NCI-H128 (cell line): ENCODE results near the gene MATN1.

ENCODE experiments used
- DNase-seq: peaks from one replicate; lab custom pipeline; 2025; ENCODE audit not compliant: unreplicated experiment; lab: John Stamatoyannopoulos, UW

MATN1 gene

DNA sequence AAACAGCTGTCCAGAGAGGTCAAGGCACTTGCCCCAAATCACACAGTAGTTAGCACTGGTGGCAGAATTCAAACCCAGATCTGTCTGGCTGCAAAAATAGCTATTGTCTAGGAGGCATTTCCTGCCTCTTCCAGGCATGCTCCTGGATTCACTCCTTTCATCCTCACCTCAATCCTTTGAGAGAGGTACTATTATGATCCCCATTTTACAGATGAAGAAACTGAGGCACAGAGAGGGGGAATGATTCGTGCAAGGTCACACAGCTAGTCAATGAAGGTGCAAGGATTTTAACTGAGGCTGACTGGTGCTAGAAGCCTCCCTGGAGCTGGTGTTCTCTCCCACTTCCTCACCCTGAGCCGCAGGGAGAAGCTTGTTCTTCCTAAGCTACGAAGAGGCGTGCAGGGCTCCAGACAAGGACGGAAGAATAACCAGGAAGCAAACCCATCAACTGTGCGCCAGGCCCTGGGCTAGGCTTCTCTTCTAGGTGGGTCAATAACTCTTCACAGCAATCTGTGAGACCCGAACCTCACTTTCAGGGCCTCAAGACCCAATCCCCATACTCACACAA, 34.8 kb upstream of the MATN1 start:
- DNase-seq = no peak

DNA sequence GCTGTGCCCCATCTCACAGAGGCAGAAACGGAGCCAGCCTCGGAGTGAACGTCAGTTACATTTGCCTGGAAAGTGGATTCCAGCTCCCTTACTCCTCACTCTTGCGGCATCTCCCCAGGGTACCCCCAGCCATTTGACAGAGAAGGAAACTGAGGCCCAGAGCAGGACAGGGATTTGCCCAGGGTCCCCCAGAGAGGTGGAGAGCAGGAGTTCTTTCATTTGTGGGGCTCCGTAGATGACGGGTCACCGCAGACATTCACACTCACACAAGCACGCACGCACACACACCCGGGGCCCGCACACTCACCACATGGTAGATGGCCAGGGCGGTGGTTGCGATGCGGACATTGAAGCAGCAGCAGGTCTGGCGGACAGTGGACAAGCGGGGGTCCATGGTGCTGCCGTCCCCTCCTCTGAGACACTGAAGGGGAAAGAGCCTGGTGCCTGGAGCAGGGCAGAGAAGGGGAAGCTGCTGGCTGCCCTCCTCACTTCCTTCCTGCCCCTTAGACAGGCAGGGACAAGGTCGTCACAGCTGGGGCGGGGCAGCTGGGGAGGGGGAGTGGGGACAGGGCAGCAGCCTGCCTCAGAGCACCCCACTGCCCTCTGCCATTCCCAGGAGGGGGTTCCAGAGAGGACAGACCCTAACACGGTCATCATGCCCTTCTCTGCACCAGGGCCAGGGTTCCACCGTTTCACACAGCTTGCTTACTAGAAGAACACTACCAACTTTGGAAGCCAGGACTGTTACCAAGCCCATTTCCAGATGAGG, 34.2 kb upstream of the MATN1 start, which contains the start of gene LAPTM5:
TSS of gene LAPTM5 (minus strand) at position 423 of the 769 bp plus-strand sequence. CDS start at position 394, 29 bp downstream.
- DNase-seq = no peak

DNA sequence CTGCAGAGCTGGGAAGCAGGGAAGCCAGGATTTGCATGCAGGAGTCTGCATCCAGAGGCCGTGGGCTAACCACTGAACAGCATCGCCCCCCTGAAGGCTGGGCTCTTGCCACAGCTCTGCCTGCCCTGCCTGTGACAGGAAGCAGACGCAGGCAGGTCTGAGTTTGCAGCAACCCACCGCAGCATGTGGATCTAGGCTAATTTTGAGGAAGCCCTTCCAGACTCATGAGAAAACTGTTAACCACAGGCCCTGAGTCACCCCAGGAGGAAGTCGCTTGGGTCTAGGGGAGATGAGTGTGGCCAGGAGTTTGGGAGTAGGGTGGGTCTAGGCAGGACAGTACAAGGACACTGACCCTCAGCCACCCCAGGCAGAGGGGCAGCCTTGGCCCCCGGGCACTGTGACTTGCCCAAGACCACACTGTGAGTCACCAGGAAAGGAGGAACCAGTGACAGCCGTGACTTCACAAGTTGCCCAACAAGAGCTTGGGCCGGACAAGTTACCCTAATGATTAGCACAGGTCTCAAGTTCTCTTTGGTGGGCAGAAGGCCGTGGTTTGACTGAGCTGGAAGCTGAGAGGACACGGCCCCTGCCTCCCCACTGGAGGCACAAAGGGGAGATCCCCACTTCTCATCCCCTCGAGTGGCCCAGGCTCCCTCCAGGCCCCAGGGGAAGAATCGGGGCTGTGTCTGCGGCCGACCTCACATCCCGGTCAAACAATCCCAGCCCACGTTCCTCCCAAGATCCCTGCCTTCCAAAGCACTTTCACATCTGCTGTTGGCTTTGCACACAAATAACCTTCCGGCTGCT, 33.4 kb upstream of the MATN1 start:
- DNase-seq = no peak

DNA sequence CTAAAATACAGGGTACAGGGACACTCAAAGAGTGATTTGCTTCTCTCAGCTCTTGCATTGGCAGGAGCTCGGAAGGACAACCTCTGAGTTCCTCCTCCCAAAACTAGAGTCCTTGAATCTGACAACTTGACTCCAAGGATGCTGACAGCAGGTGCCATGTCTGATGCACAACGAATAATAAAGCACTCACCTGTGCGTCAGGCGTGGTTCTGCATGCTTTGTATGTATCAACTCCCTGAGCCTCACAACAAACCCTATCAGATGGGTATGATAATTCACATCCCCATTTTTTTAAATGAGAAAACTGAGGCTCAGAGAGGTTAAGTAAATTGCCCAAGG, 32.8 kb upstream of the MATN1 start:
- no peak for DNase-seq

DNA sequence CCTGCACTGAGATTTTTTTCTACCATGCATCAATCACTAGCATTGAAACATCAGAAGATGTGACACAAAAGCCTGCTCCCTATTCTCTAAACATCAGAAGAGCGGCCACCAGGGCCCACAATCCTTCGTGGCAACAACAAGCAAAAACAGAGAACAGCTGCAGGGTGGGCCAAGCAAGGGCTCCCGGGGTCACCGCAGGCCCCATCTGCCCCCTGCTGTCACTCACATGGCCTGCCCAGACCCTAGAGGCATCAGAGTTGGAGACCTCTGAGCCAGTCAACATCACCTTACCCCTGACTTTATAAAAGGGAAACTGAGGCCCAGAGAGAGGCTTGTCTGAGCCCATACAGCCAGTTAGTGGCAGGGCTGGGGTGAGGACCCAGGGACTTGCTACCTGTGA, 32.4 kb upstream of the MATN1 start:
- no peak for DNase-seq

DNA sequence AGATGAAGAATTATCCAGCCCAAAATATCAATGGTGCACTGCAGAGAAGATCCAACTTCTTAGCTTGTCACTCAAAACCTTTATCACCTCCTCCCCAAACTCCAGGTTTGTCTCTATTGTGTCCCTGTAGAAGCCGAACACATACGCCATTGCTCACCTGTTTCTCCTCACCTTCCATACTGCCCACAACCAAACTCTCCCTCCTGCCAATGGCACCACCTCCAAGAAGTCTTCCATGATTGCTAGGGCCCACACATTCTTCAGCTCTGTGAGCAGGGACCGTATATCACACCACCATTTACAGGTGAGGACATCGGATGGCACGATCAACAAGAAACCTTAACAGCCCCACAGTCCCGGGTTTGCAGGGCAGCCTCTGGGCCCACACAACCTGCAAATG, 31.9 kb upstream of the MATN1 start:
- no peak for DNase-seq

DNA sequence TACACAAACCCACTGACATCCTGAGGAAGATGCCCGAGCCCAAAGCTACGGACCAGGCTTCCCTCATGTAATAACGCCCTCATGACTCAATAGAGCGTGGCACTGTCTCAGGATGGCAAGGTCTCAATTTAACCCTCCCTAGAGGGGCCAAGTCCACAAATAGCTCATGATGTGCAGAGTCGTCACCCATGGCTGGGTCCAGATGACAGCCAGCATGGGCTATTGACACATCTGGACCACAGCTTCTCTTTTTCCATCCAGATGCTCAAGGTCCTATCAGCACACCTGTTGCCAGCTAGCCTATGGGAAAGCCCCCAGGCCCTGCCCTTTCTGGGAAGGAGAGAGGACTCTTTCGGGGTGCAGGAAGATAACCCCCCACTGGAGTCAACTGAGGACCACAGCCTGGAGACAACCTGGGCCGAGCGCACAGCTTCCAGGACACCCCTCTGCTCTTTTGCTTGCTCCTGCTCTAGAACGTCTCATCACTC, 31.3 kb upstream of the MATN1 start:
- no peak for DNase-seq

DNA sequence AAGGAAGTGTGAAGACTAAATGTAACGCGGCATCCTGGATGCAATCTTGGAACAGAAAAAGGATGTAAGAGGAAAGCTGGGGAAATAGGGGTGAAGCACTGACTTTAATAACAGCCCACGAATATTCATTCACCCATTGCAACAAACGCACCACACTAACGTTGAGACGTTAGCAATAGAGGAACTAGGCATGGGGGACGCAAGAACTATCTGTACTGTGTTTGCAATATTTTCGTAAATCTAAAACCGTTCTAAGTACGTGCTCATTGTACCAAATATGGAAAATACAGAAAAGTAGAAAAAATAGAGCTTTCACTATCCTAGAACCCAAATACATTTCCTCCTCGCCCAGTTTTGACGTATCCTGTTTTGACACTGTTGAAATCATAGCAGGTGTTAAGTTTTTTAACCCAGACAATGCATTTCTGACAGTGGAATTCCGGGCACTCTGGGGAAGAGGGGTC, 30.3 kb upstream of the MATN1 start:
- DNase-seq = no peak

DNA sequence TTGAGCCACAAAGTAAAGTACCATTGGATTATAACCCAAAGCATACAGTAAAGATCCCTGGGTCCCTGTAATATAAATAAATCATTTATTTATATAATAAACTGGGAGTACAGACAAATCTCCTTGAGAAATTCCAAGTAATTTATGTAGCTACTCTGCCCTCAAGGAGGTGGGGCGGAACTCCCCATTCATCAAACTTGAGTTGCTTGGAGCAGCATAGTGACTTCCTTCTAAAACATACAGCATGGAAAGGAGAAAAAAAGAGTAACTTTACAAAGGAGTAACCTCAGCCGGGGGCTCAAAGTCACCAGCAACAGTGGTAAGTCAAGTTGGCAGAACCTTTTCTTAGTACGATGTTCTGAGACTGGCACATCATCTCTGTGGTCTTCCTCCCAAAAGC, 29.7 kb upstream of the MATN1 start:
- no peak for DNase-seq

DNA sequence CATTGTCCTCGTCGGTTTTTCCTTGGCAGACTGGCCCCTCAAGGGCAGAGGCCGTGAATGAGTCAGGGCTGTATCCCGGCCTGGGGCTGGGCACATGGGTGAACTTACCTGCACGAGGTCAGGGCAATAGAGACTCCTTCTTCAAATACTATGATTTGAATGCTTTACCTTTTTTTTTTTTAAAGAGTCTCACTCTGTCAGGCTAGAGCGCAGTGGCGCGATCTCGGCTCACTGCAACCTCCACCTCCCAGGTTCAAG, 29.2 kb upstream of the MATN1 start:
- DNase-seq = no peak

DNA sequence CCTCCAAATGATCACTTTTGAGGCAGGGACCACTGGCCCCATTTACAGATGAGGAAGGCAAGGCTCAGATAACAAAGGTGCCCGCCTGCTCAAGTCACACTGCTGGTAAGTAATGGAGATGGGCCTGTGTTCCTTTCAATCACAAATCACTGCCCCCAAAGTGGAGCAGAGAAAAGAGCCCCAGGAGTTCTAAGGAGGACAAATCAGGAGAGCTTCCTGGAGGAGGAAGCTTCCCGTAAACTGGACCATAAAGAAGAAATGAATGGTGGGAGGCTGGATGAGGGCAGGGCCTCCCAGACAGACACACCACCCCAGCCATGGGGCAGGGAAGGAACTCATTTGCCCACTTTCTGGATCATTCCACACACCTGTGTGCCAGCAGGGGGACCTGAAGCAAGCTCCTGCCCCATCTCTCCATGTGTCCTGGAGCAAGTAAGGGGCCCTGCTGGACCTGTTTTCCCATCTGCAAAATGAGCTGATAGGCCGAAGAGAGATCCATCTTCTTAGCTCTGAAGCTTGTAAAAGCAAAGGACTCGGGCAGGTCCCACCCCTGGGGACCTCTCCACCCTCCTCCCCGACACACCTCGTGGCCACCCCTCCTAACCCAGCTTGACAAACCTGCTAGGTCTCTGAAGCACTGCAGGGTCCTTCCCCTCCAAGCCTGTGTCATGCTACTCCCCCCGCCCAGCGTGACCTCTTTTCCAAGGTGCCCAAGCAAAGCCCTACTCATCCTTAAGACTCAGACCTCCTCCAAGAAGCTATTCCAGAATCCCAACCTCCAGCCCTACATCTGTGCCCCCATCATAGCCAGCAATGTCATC, 28.7 kb upstream of the MATN1 start:
- DNase-seq = no peak

DNA sequence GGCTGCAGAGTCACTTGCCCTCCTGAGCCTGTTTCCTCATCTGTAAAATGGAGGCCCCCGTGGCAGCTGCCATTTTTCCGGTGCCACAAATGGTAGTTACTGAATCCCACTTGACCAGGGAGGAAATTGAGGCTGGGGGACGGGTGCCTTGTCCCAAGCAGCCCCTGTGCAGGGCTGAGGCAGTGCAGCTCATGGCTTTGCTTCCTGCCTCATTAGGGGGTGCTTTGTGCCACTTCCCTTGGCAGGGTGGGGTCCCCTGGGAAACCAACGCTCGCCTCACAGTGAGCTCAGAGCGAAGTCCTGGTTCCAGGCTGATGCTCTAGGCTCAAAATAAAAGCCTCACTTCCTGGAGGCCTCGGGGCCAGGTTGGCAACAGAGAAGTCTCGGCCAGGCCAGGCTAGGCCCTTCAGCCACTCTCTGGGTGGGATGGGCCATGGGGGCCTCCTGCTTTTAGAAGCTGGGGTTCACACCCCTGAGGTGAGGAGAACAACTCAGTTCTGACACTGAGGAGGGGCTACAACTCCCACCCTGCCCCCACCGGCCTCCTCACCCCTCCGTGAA, 27.4 kb upstream of the MATN1 start:
- no peak for DNase-seq

DNA sequence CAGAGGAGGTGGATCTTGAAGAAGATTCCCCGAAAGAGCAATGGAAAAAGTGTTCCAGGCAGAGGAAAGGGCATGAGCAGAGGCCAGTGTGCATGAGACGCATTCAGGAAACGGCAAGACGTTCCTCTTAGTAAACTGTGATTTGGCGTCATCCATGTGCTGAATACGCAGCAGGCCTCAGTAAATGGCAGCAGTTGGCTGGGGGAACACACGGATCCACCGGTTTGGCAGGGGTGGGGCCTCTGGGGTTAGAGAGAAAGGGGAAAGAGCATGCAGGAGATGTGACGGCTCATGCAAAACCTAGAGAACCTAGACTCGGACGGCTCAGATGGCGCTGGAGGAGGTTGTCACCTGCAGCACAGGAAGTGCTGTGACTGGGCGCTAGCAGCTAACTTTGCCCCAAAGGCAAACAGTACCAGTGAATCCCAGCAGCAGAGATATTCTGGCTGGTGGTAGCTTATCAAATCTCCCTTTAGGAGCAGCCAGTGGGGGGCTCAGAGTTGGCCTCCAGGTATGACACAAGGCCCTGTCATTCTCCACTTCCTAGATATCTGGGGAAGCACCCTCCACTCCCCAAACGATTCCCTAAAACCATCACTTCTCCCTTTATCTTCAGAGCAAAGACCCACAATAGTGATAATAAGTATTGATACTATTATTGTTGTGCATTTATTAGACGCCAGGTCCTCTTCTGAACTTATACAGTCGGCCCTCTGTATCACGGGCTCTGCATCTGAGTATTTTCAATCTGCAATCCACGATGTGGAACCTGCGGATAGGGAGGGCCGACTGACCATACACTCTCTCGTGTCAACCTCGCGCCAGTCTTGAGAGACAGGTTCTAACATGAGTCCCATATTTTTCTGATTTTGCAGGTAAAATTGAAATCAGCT, 26.6 kb upstream of the MATN1 start:
- no peak for DNase-seq

DNA sequence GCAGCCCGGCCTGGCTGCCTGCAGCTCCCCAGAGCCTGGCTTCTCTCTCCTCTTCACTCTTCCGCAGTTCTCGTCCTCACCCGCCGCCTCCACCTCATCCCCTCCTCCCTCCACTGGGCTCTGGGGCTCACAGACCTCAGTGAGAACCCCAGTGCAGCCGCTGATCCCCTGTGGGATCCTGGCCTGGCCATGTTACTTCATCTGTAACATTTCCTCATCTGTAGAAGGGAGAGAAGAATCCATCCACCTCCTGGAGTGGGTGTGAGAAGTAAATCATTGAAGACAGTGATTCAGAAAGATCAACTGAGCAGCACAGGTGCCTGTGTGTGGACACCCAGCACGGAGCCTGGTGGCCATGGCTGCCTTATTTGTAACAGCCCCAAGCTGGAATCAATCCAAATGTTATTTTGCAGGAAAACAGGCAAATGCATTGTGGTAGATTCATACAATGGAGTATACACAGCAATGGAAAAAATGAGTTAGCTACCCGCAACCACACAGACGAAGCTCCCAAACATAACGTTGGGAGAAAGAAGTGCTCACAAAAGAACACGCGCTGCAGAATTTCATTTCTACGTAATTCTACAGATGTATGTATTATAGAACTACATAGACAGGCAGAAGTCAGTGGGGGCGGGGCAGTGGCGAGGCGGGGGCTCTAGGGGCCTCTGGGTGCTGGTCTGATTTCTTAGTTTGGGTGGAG, 25.5 kb upstream of the MATN1 start:
- no peak for DNase-seq

DNA sequence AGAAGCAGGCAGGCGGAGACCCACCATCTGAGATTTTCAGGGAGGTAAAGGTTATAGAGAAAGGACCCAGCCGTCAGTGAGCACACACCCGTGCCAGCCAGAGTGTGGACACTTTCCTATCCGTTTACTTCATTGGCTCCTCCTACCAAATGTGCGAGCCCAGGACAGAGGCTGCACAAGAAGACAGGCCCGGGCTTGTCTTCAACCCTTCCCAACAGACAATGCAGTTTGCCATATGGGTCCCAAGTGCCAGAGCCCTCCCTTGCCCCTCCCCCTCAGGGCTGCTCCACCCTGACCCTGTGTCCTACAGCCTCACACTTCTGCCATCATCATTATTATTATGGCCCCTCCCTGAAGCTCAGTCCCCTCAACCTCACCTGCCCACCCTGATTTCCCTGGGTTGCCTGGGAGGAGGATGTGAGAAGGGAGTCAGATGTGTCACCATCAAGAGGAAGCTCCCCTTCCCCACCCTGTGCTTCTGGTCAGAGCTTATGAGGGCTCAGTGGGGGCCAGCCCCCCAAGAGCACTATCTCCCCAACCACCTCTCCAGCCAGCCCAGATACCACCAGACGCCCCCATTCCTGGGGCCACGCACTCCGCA, 24.8 kb upstream of the MATN1 start:
- no peak for DNase-seq

DNA sequence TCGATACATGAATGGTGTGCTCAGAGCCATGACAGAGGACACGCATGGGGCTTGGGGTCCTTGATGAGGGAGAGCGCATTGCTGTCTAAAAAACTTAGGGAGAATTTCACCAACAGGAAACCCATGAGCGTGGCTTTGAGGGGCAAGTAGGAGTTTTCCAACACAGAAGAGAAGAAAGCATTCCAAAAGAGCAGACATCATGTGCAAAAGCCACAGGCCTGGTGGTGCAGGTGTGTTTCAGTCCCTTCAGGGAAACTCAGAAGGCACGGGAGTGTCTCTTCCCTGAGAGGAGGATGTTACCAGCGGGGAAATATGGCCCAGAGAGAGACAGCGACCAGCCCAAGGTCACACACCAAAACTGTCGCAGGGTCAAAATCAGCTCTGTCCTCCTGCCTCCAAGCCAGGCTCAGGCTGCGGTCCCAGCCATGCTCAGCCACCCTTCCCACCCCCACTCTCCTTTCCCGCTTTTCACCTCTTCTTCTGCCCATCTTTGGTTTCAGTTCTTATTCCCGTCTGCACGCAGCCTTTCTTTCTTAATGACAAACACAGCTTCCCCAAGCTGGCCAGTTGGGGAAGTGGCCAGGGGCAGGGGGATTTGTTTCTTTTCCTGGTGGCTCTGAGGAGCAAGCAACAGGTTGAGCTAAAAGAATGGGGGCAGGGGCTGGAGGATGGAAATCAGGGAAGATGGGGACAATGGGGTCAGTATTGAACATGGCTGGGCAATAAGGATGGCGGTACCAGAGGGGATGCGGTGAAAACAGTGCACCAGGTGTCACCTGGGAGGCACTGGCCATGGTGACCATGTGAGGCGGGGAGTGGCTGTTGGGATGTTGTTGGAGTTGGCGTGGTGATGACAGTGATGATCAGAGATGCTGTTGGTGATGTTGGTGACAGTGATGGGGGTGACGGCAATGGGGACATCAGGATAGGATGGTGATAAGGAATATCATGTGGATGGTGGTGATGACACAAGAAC, 23.9 kb upstream of the MATN1 start:
- DNase-seq = no peak

DNA sequence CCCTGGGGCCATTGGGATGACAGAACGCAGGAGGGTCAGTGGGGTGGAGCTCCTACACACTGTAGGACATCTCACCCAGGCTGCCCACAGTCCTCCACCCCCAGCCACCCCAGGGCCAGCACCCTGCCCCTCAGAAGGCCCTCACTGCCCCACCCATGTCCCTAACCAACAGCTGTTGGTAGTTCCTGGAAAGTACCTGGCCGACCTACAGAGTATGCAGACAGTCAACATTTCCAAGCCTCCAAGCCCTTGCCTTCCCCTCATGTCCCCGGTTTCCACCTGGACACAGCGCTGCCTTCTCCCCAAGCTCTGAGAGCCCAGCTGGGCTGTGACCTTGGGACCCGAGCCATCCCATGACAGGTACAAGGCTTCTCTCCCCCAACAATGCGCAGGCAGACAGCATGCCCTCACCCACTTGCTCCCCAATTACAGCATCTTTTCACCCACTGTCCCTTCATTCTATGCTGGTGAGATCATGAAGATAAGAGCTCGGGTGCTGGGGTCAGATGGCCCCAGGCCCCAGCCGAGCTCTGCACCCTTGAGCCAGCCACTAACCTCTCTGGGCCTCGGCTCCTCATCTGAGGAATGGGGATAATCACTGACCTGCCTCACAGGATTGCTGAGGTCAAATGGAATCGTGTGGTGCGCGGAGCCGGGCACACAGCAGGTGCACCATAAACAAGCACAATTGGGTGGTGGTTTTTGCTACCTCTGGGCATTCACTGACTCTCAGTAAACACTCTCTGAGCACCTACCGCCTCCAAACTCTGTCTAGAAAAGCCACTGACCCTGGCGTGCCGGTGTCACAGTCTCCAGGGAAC, 23.0 kb upstream of the MATN1 start:
- DNase-seq = no peak
